Activated T-cell treated with anti-CD3 and anti-CD28 coated beads, Interleukin-2, amount 50 U/mL, for 72 hours (primary cell): Measurements from ENCODE around the gene KRT76. TPM values are rescaled to one million over a fixed set of nuclear protein-coding genes. Genes with fewer than 3 reads are reported as not detected.

Experiments used
- ATAC-seq, 2 donors: fragments of 150-1000 bp; cut with Tn5 transposase; replicated peaks in 1 of 2; 2 replicates each; pipeline ENCODE4 v1.10.0; 2021; ENCODE audit warnings: moderate library complexity in 2 of 2, mild to moderate bottlenecking in 1 of 2
- DNase-seq, 2 donors: peaks; one replicate each; pipeline ENCODE4 v3.0.0; 2021 to 2022; ENCODE audit warnings: mixed read lengths in 1 of 2
- H3K27ac Mint-ChIP-seq: one replicate; pipeline ENCODE4 v1.8.0; 2022; ENCODE audit warnings: mild to moderate bottlenecking, moderate library complexity, mixed read lengths
- H3K27me3 Mint-ChIP-seq: one replicate; pipeline ENCODE4 v1.8.0; 2022; ENCODE audit warnings: low read depth, mixed read lengths
- H3K36me3 Mint-ChIP-seq, 2 donors: one replicate each; pipeline ENCODE4 v1.8.0; 2022; ENCODE audit warnings: mixed read lengths in 2 of 2, mild to moderate bottlenecking in 1 of 2; ENCODE audit not compliant: insufficient read depth in 2 of 2
- H3K4me1 Mint-ChIP-seq: one replicate; pipeline ENCODE4 v1.8.0; 2022; ENCODE audit warnings: low read depth, mixed read lengths
- H3K4me3 Mint-ChIP-seq, 2 donors: one replicate each; pipeline ENCODE4 v1.8.0; 2022; ENCODE audit warnings: mild to moderate bottlenecking in 2 of 2, mixed read lengths in 2 of 2, moderate library complexity in 2 of 2
- H3K9me3 Mint-ChIP-seq, 2 donors: one replicate each; pipeline ENCODE4 v1.8.0; 2022; ENCODE audit warnings: mixed read lengths in 2 of 2
- total RNA-seq, 2 donors: library from RNA; stranded (reverse); gene quantifications; one replicate each; pipeline ENCODE4 v1.2.3, GENCODE V29; 2022

Gene KRT76
- total RNA-seq, 2 donors from 2014 or later: not detected

GRCh38 chr12:52808573-52809160, 31.5 kb upstream of the KRT76 start:
- DNase-seq (no peak), ATAC-seq (no peak)
- H3K36me3 Mint-ChIP-seq: no peaks in the 10 kb centered on the region
- no peaks in the 10 kb centered on the region for H3K9me3 Mint-ChIP-seq
- H3K4me3 Mint-ChIP-seq: no peak overlapping the region
- no peaks in the 10 kb centered on the region for H3K4me1 Mint-ChIP-seq
- H3K27ac Mint-ChIP-seq: no peak overlapping the region
- H3K27me3 Mint-ChIP-seq: no peaks in the 10 kb centered on the region

GRCh38 chr12:52807544-52808470, 30.7 kb upstream of the KRT76 start:
- H3K4me1 Mint-ChIP-seq: no peaks in the 10 kb centered on the region
- H3K9me3 Mint-ChIP-seq: no peaks in the 10 kb centered on the region
- no peak overlapping the region for H3K4me3 Mint-ChIP-seq

GRCh38 chr12:52806821-52807543, 29.8 kb upstream of the KRT76 start:
- Mint-ChIP-seq H3K27me3 (no peaks in the 10 kb centered on the region), H3K36me3 (no peaks in the 10 kb centered on the region), H3K4me1 (no peaks in the 10 kb centered on the region), H3K4me3 (no peak overlapping the region), H3K9me3 (no peaks in the 10 kb centered on the region), H3K27ac (no peak overlapping the region)
- DNase-seq: no peak
- ATAC-seq: no peak

More at GRCh38 chr12:52807544-52808470, 30.7 kb upstream of the KRT76 start:
- no peaks in the 10 kb centered on the region for H3K36me3 Mint-ChIP-seq
- ATAC-seq (no peak), DNase-seq (no peak)
- H3K27me3 Mint-ChIP-seq: no peaks in the 10 kb centered on the region
- H3K27ac Mint-ChIP-seq: no peak overlapping the region

- DNase-seq: no peak
- H3K4me3 Mint-ChIP-seq: no peak overlapping the region
- no peaks in the 10 kb centered on the region for H3K36me3 Mint-ChIP-seq
- H3K27me3 Mint-ChIP-seq: no peaks in the 10 kb centered on the region
- H3K4me1 Mint-ChIP-seq: no peaks in the 10 kb centered on the region
- no peak for ATAC-seq
- no peak overlapping the region for H3K27ac Mint-ChIP-seq
- H3K9me3 Mint-ChIP-seq: no peaks in the 10 kb centered on the region
These were observed 29.1 kb upstream of the KRT76 start for GRCh38 chr12:52806169-52806811.

- no peak for ATAC-seq
- Mint-ChIP-seq H3K9me3 (no peaks in the 10 kb centered on the region), H3K27ac (no peak overlapping the region), H3K4me3 (no peak overlapping the region), H3K4me1 (no peaks in the 10 kb centered on the region), H3K27me3 (no peaks in the 10 kb centered on the region), H3K36me3 (no peaks in the 10 kb centered on the region)
- no peak for DNase-seq
These were observed 28.6 kb upstream of the KRT76 start for GRCh38 chr12:52805739-52806138.

GRCh38 chr12:52805000-52805399, 27.9 kb upstream of the KRT76 start:
- ATAC-seq (no peak), DNase-seq (no peak)
- H3K27me3 Mint-ChIP-seq: no peaks in the 10 kb centered on the region
- H3K4me3 Mint-ChIP-seq: no peak overlapping the region
- no peaks in the 10 kb centered on the region for H3K36me3 Mint-ChIP-seq
- no peaks in the 10 kb centered on the region for H3K9me3 Mint-ChIP-seq
- no peak overlapping the region for H3K27ac Mint-ChIP-seq
- no peaks in the 10 kb centered on the region for H3K4me1 Mint-ChIP-seq

GRCh38 chr12:52802442-52802841, 25.3 kb upstream of the KRT76 start:
- Mint-ChIP-seq H3K4me1 (no peaks in the 10 kb centered on the region), H3K27ac (no peak overlapping the region), H3K9me3 (no peaks in the 10 kb centered on the region), H3K36me3 (no peaks in the 10 kb centered on the region), H3K27me3 (no peaks in the 10 kb centered on the region), H3K4me3 (no peak overlapping the region)
- DNase-seq (no peak), ATAC-seq (no peak)

- H3K4me1 Mint-ChIP-seq: no peaks in the 10 kb centered on the region
- DNase-seq: no peak
- no peak for ATAC-seq
- H3K27me3 Mint-ChIP-seq: no peaks in the 10 kb centered on the region
- H3K27ac Mint-ChIP-seq: no peak overlapping the region
- H3K36me3 Mint-ChIP-seq: no peaks in the 10 kb centered on the region
- H3K4me3 Mint-ChIP-seq: no peak overlapping the region
- no peaks in the 10 kb centered on the region for H3K9me3 Mint-ChIP-seq
These were observed 24.6 kb upstream of the KRT76 start for GRCh38 chr12:52801773-52802172.

GRCh38 chr12:52800259-52800917, 23.2 kb upstream of the KRT76 start:
- Mint-ChIP-seq H3K4me3 (no peak overlapping the region), H3K36me3 (no peaks in the 10 kb centered on the region), H3K9me3 (no peaks in the 10 kb centered on the region), H3K4me1 (no peaks in the 10 kb centered on the region), H3K27ac (no peak overlapping the region), H3K27me3 (no peaks in the 10 kb centered on the region)
- DNase-seq (no peak), ATAC-seq (no peak)

GRCh38 chr12:52799505-52800211, 22.5 kb upstream of the KRT76 start:
- Mint-ChIP-seq H3K36me3 (no peaks in the 10 kb centered on the region), H3K27me3 (no peaks in the 10 kb centered on the region), H3K4me3 (no peak overlapping the region), H3K9me3 (no peaks in the 10 kb centered on the region), H3K27ac (no peak overlapping the region), H3K4me1 (peaks cover 3% of the 10 kb centered on the region)
- DNase-seq: no peak
- no peak for ATAC-seq

- H3K9me3 Mint-ChIP-seq: no peaks in the 10 kb centered on the region
- H3K36me3 Mint-ChIP-seq: no peaks in the 10 kb centered on the region
- peaks cover 10% of the 10 kb centered on the region for H3K4me1 Mint-ChIP-seq
- H3K27me3 Mint-ChIP-seq: no peaks in the 10 kb centered on the region
- no peak for DNase-seq
- no peak for ATAC-seq
- no peak overlapping the region for H3K27ac Mint-ChIP-seq
- H3K4me3 Mint-ChIP-seq: no peak overlapping the region
These were observed 21.7 kb upstream of the KRT76 start for GRCh38 chr12:52798671-52799504.
